ENCODE results near the gene FMNL2.

FMNL2 gene

GRCh38 chr2:152556506-152556905, 221.5 kb downstream of the FMNL2 start:
- no peak for DNase-seq (ENCODE audit: low read depth in 2 of 2)

GRCh38 chr2:152557273-152557888, 222.4 kb downstream of the FMNL2 start:
- DNase-seq (ENCODE audit: low read depth in 2 of 2), result no peak

GRCh38 chr2:152558158-152558984, 223.4 kb downstream of the FMNL2 start:
- DNase-seq (ENCODE audit: low read depth in 2 of 2), result no peak

GRCh38 chr2:152559008-152559407, 224.0 kb downstream of the FMNL2 start:
- no peak for DNase-seq (ENCODE audit: low read depth in 2 of 2)

DNA sequence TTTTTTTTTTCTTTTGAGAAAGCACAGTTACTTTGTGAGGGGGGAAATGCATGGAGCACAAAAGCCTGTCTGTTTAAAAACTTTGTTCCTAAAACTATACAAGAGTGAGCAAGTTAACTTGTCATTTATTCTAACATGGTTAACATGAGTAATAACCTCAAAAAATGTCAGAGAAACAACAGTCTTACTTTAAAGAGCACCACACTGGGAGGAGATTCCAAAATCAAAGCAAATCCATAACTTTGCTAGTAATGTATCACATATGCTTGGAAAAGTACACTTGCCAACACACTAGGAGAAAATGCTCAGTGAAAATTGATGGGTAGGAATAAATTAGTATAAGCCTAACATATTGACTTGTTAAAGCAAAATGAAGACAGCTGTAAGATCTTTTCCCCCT, 225.2 kb downstream of the FMNL2 start:
- DNase-seq (ENCODE audit: low read depth in 2 of 2), result no peak

GRCh38 chr2:152560873-152561595, 226.1 kb downstream of the FMNL2 start:
- DNase-seq (ENCODE audit: low read depth in 2 of 2), result no peak

GRCh38 chr2:152562198-152562884, 227.4 kb downstream of the FMNL2 start:
- no peak for DNase-seq (ENCODE audit: low read depth in 2 of 2)

GRCh38 chr2:152563764-152564163, 228.8 kb downstream of the FMNL2 start:
- DNase-seq (ENCODE audit: low read depth in 2 of 2), result no peak

DNA sequence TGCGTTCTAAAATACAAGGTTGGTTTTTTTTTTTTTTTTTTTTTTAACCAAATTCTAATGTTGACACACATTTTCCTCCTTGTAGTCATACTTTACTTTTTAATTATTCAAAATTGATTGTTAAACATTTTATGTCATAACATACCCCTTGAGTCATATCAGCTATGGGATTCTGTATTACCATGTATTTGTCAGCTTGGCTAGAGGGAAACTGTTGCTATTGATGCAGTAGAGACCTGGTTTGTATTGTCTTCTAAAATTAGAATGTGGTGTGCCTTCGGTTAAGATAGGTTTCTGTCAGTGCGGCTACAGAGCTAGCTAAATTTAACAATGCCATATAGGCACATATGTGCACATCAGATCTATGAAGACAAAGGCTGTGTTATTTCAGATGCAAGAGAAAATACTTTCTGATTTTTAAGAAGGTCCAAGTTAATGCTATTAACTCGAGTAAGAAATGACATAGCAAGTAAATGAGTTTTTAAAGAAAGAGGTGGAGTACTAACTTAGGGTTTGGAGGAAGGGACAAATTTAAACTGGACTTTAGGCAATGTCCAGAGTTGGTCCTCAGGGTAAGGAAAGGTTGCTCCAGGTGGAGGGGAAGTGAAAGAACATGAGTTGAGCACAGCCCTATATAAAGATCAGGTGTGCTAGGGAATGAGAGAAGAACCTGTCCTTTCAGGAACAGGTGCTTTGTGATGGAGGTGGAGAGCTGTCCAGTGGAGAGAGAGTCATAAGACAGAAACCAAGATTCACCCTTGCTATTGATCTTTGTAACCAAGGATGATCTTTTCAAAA, 230.0 kb downstream of the FMNL2 start:
- DNase-seq (ENCODE audit: low read depth in 2 of 2), result no peak

DNA sequence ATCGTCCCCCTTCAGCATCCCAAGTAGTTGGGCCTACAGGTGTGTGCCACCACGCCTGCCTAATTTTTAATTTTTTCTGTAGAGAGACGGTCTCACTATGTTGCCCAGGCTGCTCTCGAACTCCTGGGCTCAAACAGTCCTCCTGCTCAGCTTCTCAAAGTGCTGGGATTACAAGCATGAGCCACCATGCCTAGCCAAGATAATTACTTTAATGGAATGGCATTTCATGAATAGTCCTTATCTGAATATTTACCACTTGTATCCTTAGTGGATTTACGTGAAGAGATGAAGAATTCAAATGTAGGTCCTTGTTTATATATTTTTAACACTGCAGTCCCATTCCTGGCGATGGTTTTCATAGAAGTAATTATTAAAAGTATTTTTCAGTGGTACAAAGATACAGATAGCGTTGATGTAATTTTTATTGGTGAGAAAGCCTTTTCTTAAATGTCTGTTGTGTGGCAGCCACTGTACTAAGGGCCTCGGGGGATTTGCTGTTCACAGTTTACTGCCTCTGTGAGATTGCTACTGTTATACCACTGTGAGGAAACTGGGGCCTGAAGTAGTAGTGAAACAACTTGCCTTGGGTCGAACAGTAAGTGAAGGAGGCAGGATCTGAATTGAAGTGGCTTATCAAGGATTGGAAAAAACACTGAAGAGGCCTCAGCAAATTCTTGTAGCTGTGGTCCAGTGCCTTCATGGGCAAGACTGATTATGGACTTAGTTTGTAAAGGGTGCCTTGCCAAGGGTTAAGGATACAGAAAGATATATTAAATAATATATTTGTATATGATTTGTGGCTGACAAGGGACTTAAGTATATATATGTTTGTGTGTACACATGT, 231.1 kb downstream of the FMNL2 start:
- DNase-seq (ENCODE audit: low read depth in 2 of 2), result no peak

DNA sequence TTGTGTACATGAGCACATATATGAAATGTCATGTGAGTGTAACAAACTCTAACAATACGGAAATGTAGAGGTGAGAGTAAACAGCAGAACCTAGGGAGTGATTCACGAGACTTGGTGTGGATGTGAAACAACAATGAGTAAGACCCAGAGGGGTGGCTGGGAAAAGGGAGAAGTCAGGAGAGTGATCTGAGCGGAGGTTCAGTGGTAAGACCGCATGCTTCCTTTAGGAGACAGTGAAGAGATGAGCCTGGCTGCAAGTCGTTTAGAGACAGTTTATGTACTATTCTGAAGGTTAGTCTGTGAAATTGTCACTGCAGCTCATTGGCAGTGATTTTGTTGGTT, 231.7 kb downstream of the FMNL2 start:
- no peak for DNase-seq (ENCODE audit: low read depth in 2 of 2)

DNA sequence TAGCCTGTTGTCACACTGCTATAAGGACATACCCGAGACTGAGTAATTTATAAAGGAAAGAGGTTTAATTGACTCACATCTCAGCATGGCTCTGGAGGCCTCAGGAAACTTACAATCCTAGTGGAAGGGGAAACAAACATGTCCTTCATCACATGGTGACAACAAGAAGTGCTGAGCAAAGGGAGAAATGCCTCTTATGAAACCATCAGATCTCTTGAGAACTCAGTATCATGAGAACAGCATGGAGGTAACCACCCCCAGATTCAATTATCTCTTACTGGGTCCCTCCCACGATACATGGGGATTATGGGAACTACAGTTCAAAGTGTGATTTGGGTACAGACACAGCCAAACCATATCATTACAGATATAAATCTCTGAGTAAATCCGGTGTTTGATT, 233.6 kb downstream of the FMNL2 start:
- DNase-seq (ENCODE audit: low read depth in 2 of 2), result no peak

DNA sequence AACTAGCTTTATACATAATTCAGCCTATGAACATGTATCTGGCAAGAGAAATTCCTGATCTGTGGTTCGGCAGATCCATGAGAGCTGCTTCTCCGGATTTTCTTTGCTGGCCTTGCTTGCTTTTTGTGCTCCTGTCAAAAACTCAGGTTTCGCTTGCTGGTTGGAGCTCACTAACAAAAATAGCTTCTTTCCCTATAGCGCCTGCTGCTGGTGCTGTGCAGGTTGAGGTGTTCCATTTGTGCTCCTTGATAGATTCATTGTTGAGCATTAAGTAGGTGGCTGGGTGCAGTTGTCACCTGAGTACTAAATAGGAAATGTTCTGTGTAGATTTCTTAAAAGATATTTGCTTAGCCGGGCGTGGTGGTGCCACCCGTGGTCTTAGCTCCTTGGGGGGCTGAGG, 234.2 kb downstream of the FMNL2 start:
- DNase-seq (ENCODE audit: low read depth in 2 of 2), result no peak

DNA sequence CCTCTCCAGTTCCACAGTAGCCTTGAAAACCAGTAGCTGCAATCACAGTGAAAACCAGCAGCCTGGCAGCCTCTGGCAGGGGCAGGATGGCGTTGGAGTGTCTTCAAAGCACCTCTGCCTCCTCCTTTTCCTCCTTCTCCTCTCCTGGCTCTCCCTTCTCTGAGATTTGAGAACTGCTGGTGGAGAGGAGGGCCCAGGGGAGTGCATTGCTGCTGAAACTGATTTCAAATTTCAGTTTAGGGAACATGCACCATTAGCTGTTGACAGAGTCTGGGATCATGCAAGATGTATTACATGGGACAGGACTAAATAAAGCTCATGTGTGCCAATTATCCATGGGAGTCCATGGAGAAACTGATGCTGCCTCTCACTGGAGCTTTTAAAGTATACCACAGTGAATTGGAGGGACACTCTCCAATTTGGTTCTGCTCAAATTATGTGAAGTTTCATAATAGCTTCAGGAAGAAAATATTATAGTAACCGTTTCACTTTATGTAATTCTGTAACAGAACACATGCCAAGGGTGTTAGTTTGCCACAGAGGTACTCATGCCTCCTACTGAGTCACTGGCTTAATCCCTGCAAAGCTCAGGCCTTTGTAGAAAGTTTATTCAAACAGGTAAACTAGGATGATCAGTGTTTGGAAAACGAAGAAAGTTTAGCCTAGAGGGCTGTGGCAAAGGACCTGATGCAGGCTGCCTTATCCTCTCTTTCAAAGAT, 236.2 kb downstream of the FMNL2 start:
- DNase-seq (ENCODE audit: low read depth in 2 of 2), result no peak

DNA sequence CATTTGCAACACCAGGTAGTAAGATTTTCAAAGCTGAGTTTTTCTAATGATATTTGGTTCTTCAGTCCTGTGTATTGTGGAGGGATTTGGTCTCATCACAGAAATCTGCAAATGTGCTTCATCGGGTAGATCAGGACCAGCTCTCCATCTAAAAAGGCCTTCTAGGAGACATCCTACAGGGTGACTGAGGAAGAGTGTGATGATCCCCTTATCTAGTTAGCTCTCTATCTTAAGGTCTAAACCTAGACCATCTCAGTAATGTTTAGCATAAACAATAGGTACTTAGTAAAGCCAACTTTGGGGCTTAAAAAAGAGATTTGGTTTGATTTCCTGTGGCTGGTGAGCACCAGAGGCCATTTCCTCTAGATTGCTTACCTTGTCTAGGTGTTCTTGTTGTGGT, 237.1 kb downstream of the FMNL2 start:
- DNase-seq (ENCODE audit: low read depth in 2 of 2), result no peak

- DNase-seq (ENCODE audit: low read depth in 2 of 2), result no peak
Observed at GRCh38 chr2:152573168-152573567, 238.2 kb downstream of the FMNL2 start.

DNA sequence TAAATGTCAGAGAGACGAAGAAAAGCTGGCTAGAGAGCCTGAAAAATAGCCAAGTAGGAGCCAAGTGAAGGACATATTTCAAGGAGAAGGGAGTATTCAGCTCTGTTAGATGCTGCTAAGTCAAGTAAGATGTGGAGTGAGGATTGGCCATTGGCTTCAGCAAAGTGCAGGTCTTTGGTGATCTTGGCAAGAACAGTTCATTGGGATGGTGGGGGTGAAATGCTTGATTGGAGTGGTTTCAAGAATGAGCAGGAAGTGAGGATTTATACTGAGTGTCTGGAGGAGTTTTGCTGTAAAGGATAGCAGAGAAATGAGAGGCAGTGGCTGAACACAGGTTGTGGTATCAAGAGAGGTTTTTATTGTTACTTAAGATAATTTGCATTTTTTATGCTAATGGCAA, 242.6 kb downstream of the FMNL2 start:
- DNase-seq (ENCODE audit: low read depth in 2 of 2), result no peak

DNA sequence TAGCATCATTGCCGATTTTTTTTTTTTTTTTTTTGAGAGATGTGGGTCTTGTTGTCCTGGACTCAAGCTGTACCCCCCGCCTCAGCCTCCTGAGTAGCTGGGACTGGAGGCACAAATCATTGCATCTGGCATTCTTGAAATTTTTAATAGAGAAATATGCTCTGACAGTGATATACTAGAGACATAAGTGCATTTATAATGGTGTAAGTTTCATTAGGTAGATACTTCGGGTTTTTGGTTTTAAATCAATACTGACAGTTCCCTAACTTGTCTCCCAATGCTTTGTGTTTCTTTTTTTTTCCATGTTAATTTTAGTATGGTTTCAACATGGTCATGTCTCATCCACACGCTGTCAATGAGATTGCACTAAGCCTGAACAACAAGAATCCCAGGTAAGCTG, 243.6 kb downstream of the FMNL2 start:
- DNase-seq (ENCODE audit: low read depth in 2 of 2), result no peak

DNA sequence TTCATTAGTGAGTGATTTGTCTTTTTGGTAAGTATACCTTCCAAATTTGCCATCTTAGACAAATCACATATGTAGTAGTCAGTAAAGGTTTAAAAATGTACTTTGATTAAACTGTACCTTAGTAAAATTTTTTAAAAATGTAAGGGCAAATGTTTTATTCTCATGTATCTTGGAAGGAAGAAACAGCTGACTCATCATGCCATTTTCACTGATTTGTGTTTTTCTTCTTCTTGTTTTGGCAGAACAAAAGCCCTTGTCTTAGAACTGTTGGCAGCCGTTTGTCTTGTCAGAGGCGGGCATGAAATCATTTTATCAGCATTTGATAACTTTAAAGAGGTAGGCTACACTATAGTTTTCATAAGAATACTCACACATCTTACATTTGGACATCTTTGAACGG, 245.7 kb downstream of the FMNL2 start:
- no peak for DNase-seq (ENCODE audit: low read depth in 2 of 2)

DNA sequence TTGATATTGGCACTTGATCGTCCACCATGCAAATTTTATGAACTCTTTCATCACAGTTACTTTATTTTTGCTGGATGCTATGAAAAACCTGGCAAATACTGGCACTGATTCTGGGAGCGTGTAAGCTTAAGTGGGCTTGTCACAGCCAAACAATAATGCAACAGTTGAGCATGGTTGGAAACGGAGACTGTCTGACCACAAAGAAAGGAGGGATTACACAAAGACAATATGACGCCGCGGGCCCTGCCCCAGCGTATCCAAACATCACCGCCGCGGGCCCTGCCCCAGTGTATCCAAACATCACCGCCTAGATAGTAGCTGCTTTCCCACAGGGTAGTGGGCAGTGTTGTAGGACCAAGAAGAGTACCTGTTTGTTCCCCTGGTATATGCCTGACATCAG, 246.4 kb downstream of the FMNL2 start:
- DNase-seq (ENCODE audit: low read depth in 2 of 2), result no peak

Measured in stimulated activated CD8-positive, alpha-beta memory T cell treated with anti-CD3 and anti-CD28 coated beads, Interleukin-7, amount 100 ng/mL, for 1 hour (primary cell).